ENCODE data around the gene TCF7L2. TPM values are rescaled to one million over a fixed set of nuclear protein-coding genes. Genes with fewer than 3 reads are reported as not detected.

TCF7L2 gene
- polyA plus RNA-seq, 1 donor, result 50.4 TPM

DNA sequence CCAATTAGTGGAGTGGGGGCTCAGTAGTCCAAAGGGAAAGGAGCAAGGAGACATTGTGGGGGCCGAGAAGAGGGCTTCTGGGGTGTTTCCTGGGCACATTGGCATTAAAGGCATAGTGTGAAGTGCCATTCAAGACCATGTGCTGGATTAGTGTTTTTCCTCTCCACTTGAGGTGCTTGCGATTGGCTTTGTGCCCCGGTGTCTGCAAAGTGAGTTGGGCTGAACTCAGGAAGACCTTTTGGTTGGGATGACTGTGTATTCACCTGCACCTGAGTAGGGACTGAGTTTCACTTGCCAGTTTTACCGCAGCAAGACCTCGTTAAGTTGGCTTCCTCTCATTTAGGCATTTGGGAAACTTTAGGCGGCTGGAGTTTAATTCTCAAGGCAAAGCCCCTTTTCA, 73.0 kb downstream of the TCF7L2 start:
- no peak for DNase-seq

DNA sequence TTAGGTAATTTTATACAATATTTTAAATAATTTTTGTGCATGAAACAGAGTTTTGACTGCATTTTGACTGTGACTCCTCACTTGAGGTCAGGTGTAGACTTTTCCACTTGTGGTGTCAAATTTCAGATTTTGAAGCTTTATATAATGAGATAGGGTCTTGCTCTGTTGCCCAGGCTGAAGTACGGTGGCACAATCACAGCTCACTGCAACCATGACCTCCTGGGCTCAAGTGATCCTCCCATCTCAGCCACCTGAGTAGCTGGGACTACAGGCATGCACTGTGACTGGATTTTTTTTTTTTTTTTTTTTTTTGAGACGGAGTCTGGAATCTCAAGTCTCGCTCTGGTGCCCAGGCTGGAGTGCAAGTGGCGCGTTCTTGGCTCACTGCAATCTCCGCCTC, 74.9 kb downstream of the TCF7L2 start:
- DNase-seq, result no peak

DNA sequence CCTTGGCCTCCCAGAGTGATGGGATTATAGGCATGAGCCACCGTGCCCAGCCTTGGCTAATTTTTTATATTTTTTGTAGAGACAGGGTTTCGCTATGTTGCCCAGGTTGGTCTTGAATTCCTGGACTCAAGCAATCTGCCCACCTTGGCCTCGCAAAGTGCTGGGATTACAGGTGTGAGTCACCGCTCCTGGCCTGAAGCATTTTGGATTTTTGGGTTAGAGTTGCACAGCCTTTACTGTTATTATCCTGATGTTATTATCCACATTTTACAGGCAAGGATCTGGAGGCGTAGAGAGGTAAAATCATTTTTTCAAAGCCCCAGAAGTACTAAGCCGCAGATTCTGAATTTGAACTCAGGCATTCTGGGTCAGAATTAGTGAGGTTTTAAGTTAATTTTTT, 75.4 kb downstream of the TCF7L2 start:
- DNase-seq, result no peak

DNA sequence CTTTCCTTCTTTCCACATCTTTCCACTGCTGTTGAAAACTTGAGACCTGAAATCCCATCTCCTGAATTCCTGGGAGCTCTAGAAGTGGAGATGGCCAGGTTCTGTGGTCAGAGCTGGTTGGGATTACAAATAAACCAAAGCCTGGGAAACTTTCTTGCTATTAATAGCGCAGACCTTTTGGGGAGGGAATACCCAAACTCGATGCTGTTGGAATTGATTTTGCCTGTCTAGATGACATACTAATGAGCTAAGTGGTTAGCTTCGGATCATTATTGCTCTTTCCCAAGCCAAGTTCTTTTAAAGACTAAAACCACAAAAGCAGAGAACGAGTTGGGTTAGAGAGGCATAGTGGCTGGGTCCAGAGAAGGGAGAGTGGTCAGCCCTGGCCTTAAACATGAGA, 76.6 kb downstream of the TCF7L2 start:
- DNase-seq, result no peak

DNA sequence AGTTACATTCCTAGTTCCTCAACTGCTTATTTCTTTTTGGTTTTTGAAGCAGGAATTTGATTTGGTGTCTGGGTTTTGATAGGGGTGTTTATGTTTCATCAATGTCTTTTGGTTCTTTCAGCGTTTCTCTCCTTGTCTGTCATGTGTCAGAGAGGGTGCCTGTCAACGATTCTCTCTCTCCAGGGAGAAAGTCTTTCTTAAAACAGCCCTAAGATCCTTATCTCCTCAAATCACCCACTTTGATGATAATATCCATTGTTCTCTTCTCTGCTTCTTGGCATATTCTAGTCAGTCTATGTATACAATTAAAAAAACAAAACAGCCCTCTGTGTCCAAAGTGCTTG, 77.2 kb downstream of the TCF7L2 start:
- no peak for DNase-seq

DNA sequence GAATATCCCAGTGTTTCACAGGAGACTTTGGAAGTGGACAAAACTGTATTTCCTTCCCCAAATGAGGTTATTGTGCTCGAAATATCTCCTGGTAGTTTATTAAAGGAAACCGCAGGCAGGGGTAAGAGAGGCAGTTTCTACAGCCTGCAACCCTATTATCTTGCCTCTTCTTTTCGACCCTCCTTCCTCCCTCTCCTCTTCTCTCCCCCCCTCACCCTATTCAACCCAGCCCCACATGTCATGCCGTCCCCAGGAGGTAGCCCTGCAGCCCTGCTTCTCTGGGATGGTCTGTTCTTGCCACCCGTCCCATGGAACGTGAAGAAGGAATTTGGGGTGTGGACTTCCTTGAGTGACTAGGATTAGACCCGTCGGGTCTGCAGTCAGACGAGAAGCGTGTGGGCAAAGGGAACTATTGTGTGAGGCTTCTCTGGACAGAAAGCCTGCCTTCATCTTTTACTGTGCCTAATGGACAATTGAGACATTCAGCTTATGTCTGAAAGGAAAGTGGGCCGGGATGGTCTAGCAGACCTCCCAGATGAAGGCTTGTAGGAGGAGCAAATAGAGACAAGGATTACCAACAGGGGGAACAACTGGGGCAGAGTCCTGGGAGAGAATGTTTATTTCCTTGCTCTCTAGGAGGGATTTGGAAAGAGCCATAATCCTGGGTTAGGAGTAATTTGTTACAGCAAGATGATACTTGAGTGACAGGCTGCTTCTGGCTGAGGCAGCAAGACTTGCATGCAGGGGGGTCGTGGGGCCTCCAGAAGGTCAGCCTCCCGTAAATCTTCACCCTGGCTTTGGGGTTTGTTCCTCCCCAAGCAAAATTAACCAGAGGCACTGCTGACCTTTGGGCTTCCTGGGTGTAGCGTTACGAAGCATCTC, 77.8 kb downstream of the TCF7L2 start:
- DNase-seq, result no peak

DNA sequence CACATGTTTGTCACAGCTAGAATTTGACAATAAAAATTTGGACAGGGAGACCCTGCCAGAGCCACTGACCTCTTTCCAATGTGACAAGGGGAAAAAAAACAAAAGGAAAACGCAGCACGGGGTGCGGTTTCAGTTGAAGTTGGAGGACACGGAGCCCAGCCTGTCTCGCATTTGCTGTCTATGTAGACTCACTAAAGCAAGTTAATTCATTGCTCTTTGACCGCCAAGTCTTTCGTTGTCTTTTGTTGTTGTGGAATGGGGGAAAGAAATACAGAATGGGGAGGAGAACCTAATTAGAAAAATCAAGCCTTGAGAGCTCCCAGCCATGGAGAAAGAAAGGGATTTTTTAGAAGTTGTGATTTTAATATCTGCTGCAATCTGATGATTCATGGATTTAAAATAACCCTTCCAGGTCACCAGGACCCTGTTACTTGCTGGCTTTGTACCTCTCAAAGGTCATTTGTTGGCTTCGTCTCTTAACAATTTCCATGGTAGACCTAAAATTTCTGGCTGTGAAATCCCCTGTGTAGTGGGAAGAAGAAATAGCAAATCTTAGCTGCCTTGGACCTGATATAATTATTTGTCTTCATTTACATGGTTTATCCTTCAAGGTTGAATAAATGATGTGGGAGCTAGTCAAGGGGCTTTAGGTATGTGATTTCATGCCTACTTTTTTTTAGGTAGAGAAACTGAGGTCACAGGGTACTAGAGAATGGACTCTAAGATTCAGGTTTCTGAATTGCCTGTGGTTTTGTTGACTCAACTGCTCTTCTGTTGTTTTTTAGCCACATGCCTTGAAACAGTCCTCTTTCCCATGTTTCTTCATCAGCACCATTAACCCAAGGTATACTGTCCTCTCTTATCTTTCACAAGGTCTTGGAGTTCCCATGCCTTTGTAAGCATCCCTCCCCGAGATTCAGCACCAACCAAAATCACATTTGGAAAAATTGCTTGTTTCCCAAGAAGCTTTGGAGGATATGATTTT, 78.7 kb downstream of the TCF7L2 start:
- no peak for DNase-seq

DNA sequence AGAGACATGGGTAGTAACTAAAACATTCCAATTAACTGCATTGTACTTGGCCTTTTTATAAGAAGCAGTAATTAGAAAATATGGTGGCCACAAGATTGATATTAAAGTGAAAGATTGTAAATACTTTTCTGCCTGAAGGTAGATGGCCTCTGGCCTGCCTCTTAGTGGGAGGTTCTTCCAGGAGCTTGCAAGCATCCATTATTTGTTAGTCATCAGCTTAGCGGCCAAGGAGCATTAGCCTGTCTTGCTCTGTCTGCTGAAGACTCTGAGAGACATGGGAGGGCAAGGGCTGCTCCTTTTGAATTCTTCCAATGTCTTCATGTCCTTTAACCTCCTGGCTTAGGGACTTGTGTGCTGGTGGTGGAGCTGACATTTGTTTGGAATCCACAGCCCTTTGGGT, 80.4 kb downstream of the TCF7L2 start:
- DNase-seq, result no peak

DNA sequence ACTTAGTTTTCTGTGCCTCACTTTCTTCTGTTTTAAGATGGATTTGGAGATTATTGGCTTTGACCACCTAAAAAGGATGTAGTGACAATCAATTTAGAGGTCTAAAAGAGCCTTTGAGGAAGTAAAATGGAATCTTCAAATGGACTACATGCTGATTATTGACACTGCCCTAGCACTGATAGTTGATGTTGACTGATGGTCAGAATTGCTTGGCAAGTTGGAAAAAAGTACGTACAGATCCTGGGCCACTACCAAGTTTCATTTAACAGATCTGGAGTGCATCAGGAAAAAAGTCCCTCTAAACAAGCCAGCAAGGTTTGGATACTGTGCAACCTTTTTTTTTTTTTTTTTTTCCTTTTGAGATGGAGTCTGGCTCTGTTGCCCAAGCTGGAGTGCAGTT, 81.1 kb downstream of the TCF7L2 start:
- DNase-seq, result no peak

DNA sequence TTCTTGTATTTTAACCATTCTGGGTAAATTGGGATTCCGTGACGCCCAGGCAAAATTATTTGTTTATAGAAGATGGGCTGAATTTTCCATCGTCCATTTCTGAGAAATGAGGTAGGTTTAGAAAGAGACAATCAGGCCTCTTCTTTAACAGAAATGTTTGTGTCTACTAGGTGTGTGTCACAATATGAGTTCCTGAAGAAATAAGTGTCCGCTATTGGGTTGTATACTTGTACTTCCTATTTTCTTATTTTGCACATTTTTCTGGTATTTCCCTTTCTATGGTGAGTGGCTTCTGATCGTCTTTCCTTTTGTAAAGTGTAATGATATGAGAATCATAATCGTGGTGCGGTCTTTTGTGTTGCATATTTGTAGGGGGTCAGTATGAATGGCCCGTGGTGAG, 83.9 kb downstream of the TCF7L2 start:
- no peak for DNase-seq

DNA sequence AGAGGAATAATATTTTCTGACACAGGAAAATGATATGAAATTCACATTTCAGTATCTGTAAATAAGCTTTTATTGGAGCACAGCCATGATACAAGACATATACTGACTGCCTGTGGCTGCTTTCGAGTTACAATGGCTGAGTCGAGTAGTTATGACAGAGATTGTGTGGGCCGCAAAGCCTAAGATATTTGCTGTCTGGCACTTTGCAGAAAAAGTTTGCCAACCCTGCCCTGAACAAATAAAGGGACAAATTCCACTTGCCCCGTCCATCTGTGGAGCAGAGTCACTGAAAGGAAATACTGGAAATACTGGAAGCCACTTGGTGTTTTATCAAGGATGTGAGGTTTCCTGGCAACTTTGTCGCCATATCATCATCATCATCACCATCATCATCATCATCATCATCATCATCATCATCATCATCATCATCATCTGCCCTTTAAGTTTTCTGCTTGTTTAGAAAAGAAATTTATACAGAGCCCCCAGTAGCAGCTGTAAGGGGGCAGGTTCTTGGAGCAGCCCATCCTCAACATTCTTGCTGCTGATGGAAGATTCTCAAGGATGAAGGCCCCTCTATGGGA, 85.8 kb downstream of the TCF7L2 start:
- DNase-seq, result no peak

DNA sequence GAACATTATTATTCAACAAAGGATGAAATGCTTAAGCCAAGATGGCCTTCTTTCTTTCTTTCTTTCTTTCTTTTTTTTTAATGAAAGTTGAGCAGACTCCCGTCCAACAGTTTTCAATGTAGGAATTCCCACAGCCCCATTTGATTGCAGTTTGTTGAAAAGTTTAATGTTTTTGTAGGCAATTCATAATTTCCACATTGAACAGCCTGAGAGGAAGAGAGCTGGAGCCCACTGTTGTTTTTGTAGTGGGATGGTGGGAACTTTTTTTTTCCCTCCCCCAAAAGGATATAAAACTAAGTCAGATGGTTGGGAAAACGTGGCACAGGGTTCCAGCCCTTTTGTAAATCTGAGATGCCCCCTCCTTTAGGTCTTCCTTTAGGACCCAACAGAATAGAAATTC, 86.6 kb downstream of the TCF7L2 start:
- no peak for DNase-seq

DNA sequence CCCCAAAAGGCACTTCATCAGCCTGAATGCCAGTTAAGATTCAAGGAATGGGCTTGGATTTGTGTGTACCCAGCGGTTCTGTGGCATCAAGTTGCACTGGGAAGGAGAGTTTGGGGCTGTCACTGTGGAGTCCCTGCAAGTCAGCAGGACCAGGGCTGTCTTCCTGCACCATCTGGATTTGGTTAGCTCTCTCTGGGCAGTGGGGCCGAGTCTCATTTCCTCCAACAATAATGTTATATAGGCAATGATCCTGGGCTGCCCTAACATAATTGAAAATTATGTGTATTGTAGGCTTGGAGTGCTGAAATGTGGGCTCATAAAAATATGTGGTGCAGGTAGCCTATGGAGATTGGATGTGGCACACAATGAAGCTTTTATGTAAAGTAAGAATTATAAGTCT, 87.2 kb downstream of the TCF7L2 start:
- no peak for DNase-seq

DNA sequence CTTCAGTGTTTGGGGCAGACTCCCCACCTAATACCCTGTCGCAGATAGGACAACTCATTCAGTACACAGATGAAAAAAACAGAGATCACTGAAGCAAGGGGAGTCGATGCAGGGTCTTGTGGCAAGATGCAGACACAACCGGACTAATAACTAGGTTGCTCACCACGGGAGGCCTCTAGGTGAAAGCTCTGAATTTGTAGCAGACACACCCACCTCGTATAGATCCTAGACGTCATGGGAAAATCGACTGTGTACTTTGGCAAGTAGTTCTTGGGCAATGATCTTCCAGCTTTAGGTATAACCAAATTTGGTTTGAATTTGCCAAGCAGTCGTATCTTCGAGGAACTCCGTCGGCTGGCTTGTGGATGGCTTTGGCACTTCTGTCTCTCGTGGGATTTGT, 88.1 kb downstream of the TCF7L2 start:
- no peak for DNase-seq

DNA sequence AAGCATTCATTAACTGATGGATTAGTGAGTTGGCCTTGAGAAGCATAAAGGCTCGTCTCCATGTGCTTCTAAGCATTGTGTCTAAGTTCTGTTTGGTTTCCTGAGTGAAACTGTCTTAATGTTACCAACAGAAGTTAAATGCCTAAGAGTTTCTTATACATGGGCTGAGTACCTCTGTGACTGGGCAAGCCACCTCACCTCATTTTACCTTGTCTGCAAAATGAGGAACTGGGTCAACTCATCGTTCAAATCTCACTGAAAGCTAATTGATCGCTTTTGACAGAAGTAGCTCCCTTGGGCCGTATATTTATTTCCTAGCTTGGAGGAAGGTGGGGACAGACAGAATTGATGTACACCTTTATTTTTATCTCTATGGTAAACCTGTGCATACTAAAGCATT, 88.9 kb downstream of the TCF7L2 start:
- no peak for DNase-seq

DNA sequence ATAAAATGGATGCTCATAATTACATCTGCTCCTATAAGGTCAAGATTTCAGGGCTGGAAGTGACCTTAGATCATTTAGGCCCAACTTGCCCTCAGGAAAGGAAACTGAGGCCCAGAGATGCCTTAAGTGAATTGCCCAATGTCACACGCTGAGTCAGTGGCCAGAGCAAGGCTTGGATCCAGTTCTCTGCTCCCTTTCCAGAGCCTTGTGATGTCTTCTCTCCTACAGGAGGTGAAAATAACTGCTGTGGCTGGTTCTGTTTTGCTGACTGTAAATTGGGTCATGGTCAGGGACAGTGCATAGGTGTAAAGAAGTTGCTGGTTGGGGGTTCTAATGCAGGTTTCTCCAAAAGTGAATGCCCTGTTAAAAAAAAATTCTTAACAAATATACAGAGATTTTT, 91.3 kb downstream of the TCF7L2 start:
- no peak for DNase-seq

DNA sequence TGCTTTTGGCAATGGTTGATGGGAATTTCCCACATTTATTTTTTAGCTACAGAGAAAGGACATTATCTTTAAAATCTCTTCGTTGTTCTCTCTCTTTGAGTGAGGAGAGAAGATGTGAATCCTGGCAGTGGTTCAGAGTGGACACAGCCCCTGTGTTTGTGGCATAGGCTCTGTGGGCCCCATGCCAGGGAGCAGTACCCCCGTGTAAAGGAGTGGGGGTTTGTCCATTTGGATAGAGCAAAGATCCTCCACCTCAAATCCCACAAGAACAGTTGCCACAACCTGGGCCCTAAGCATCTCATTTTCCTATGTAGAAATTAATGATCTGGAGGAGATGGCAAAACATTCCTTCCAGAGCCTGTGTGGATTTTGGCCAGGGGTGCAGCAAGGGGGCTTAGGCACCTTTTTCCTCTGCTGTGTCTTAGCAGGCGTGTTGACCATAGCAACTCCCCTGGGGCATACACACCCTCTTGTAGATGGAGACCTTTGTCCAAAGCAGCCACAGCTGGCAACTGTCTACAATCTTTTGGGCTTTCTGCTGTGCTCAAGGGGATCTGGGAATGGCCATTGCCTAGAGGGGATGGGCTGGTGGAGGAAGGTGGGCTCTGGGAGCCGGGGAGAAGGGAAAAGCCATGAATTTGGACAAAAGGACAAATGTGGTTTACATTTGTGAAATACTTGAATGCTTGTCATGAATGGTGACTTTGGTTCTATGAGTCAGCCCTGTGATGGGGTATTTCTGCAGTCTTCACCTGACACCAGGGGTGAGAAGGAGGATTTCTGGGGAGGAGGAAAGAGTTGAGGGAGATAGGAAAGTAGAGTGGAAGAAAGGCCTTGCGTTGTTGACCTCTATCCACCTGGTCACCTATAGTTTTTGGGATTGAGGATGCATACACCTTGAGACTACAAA, 92.0 kb downstream of the TCF7L2 start:
- DNase-seq, result no peak

DNA sequence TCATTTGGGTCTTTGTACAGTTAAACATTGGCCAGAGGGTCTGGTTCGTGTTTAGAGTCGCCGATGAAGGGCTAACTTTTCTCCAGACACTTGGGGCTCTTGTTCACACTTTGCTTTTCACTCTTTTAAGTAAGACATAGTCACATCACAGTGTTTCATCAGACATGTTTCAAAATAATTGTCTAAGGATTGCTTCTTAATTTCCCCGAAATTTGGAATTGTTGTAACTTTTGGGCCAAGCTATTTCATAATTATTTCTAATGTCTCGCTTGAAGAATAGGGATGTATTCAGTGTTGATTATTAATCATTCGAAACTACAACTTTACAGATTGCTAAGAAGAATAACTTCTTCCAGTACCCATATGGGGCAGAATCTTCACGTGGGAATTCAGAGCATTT, 92.8 kb downstream of the TCF7L2 start:
- DNase-seq, result no peak

DNA sequence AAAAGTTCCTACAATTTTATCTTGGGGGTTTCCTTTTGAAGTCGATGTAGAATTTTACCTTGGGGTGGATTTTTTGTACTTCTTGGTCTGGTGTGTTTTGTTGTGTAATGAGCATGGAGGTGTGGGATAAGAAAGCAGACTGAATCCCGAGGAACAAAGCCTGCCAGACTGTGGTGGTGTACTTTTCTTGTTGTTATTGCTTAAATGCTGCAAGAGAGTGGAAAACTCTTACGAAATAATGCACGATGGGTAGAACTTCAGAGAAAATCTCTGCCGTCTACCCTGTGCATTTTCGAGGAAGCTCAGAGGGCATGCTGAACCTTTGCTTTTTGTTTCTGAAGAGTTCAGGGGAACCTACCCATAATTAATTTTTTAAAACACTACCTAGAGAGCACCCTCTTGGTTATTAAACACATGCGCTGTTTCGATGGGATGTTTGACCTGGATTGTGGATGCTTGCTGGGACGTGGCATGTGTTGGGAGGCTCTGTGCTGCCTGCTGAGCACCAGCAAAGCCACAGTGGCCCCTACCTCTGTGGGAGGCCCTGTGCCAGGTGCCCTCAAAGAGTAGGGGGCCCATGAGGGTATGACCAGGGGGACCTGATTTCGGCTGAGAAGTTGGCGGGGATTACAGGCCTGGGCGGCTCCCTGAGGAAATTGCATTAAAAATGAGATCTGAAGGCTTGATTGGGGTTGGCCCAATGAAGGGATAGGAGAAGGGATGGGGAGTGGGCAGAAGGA, 94.1 kb downstream of the TCF7L2 start:
- DNase-seq, result no peak

DNA sequence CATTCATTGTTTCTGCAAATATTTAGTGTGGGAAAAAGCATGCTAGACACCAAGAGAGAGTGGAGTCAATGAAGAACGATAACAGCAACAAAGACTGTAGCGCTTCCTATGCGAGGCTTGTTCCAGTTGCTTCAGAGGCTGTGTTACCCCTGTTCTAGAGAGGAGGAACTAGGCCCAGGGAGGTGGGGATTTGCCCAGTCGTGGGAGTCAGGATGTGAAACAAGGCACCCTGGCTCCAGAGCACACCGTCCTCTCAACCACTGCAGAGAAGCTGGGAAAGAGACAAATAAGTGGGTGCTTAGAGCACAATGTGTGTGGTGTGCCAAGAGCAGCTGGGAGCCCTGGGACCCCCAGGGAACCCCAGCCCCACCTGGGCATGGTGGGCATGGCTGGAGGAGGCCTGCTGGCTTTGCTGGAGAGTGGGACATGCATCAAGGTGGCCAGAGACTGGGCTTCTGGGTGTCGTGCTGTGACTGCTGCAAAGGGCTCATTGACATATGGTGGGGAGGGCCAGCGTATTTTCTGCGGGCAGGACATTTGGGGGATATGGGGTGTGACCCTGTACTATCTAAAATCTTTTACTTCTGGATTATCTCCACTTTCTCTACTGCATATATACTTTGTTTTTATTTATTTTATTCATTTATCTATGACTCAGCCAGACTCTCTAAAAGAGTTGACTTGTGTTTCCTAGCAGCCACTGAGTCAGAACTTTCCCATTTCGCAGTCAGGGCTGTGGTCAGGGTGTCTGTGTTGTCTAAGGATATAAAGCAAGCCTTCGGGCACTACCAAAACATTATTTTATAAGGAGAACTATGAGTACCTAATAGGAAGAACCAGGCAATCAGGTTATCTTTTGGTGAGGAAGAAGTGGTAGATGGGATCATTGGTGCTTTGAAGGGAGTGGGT, 95.4 kb downstream of the TCF7L2 start:
- no peak for DNase-seq
